Ectodermal cell (in vitro differentiated cells): ENCODE data around the gene PHIP.

Experiments used
- H3K27ac ChIP-seq: 2 replicates; pipeline ENCODE4 v1.7.0; 2013; ENCODE audit warnings: mild to moderate bottlenecking, low read depth, low read length; ENCODE audit not compliant: insufficient read depth, poor library complexity, severe bottlenecking
- H3K27me3 ChIP-seq: 2 replicates; pipeline ENCODE4 v1.7.0; 2013; ENCODE audit warnings: mild to moderate bottlenecking, low read length; ENCODE audit not compliant: insufficient read depth, control insufficient read depth, poor library complexity, severe bottlenecking
- H3K36me3 ChIP-seq: one replicate; pipeline ENCODE4 v1.7.0; 2013; ENCODE audit warnings: low read length; ENCODE audit not compliant: control insufficient read depth, insufficient read depth
- H3K4me1 ChIP-seq: one replicate; pipeline ENCODE4 v1.7.0; 2013; ENCODE audit warnings: low read length; ENCODE audit not compliant: control insufficient read depth, insufficient read depth
- H3K4me3 ChIP-seq: 2 replicates; pipeline ENCODE4 v1.7.0; 2013; ENCODE audit warnings: low read depth, low read length, control low read depth; ENCODE audit not compliant: insufficient read depth
- H3K9me3 ChIP-seq: 2 replicates; pipeline ENCODE4 v1.7.0; 2013; ENCODE audit warnings: mild to moderate bottlenecking, low read length, moderate library complexity; ENCODE audit not compliant: control insufficient read depth
- WGBS, 2 experiments: methylation state at CpG; one replicate each; pipeline ENCODE4 v1.1.7; 2013; ENCODE audit warnings: missing lambda C conversion rate in 2 of 2; 5-methylcytosine and 5-hydroxymethylcytosine counted together

Gene PHIP

GRCh38 chr6:78993955-78994354 lies 84.1 kb downstream of the PHIP start:
- no peak overlapping the region for H3K4me3 ChIP-seq
- no peaks in the 10 kb centered on the region for H3K4me1 ChIP-seq
- H3K27me3 ChIP-seq, result no peaks in the 10 kb centered on the region
- H3K27ac ChIP-seq, result no peak overlapping the region
- H3K36me3 ChIP-seq, result peaks cover 67% of the 10 kb centered on the region
- WGBS, 2 experiments, result 96 to 97% methylated on average over 5 of the region's 5 CpGs
- H3K9me3 ChIP-seq, result no peaks in the 10 kb centered on the region

- WGBS, 2 experiments, result 94 to 100% methylated on average over 1 to 2 of the region's 2 CpGs
- H3K27ac ChIP-seq, result no peak overlapping the region
- H3K9me3 ChIP-seq, result no peaks in the 10 kb centered on the region
- H3K4me1 ChIP-seq, result no peaks in the 10 kb centered on the region
- peaks cover 31% of the 10 kb centered on the region for H3K36me3 ChIP-seq
- no peaks in the 10 kb centered on the region for H3K27me3 ChIP-seq
- H3K4me3 ChIP-seq, result no peak overlapping the region
Observed at GRCh38 chr6:78989191-78989590, 88.9 kb downstream of the PHIP start.

DNA sequence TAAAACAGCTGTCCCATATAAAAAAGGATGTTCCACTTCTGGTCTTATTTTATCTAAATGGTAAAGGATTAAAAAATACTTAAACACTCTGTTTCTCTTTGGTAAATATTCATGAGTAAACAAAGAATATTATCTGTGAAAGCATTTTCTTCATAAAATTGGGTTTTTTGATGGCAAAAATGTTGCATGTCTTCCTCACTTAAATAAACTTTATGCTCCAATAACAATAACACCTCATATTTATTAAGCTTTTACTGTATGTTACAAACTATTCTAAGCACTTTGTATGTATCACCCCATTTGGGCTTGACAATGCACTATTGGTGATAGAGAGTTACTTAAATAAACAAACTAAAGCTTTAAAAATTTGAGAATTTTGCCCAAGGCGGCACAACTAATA lies 91.9 kb downstream of the PHIP start:
- 88 to 100% methylated on average over 1 of the region's 1 CpG for WGBS, 2 experiments
- H3K4me1 ChIP-seq, result no peaks in the 10 kb centered on the region
- H3K27me3 ChIP-seq, result no peaks in the 10 kb centered on the region
- no peak overlapping the region for H3K4me3 ChIP-seq
- H3K9me3 ChIP-seq, result no peaks in the 10 kb centered on the region
- H3K27ac ChIP-seq, result no peak overlapping the region
- H3K36me3 ChIP-seq, result peaks cover 33% of the 10 kb centered on the region

DNA sequence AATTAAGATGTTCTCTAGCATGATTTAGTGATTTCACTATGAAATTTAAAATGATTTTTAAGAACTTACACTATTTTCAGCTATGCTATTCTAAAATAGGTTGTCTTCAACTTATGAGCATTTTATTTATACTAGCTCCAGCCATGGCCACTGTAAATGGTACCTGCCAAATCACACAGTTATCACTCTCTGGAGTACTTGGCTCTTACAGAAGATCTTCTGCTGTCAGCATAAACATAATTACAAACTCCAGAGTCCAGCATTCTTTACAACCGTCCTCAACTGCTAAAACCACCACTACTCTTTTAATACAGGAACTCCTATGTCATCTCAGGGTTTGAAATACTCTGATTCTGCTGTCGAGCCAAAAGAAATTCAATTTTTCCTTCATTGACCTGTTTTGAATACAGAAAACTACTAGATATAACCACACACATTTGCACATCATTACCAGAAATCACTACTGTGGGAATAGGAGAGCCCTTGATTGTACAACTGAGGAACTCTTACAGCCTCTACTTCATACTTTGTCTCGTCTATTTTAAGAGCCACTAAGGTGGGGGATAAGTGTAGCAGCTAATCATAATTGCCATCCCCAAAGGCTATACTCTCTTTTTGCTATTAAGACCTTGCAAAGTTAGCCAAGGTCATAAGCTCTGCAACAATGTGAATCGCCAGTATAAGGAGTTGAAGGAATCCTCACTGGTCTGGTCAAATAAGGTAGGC lies 93.7 kb downstream of the PHIP start:
- Histone ChIP-seq H3K4me1 (no peaks in the 10 kb centered on the region), H3K27me3 (no peaks in the 10 kb centered on the region), H3K36me3 (peaks cover 44% of the 10 kb centered on the region), H3K27ac (no peak overlapping the region), H3K4me3 (no peak overlapping the region), H3K9me3 (no peaks in the 10 kb centered on the region)
- WGBS, 2 experiments, result 92 to 95% methylated on average over 3 to 4 of the region's 4 CpGs

DNA sequence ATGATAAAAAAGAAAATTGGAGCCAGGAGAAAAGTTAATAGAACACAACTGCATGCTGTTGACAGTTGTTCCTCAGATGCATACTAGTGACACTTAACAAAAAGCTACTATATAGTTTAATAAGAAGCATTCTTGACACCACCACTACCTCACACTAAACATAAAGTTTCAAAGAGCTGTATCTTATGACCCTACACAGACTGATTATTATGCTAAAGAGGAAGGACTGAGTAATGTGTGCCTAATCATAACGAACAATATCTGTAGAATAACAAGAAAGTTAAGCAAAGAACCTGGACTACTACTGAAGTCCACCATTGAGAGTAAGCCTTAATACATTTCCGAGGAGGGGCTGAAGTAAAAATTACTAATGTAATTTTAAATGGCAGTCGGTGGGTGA lies 110.9 kb downstream of the PHIP start:
- Histone ChIP-seq H3K4me3 (no peak overlapping the region), H3K36me3 (peaks cover 30% of the 10 kb centered on the region), H3K9me3 (no peaks in the 10 kb centered on the region), H3K4me1 (no peaks in the 10 kb centered on the region), H3K27me3 (no peaks in the 10 kb centered on the region), H3K27ac (no peak overlapping the region)
- 100% methylated on average over 1 to 2 of the region's 3 CpGs for WGBS, 2 experiments

DNA sequence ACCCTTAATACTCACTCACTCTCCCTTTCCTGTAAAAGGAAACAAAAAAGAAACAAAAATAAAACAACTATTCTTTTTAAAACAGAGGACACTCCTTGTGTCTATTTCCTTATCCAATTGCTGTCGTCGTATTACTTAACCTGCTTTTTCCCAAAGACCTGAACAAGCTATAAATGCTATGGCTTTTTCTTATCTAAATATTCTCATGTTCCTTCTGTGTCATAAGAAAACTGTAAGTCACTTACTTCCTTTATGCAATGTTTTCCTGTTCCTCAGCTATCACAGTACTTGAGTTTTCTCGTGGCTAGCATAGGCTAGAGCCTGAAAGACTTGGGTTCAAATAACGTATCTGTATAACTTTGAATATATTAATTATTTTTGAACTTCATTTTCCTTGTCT lies 111.5 kb downstream of the PHIP start:
- 96 to 97% methylated on average over 2 to 4 of the region's 4 CpGs for WGBS, 2 experiments

GRCh38 chr6:78962448-78962847 lies 115.6 kb downstream of the PHIP start:
- Histone ChIP-seq H3K27me3 (no peaks in the 10 kb centered on the region), H3K27ac (no peak overlapping the region), H3K4me1 (no peaks in the 10 kb centered on the region), H3K4me3 (no peak overlapping the region), H3K36me3 (peaks cover 28% of the 10 kb centered on the region), H3K9me3 (no peaks in the 10 kb centered on the region)
- WGBS, 2 experiments, result 100% methylated on average over 1 of the region's 1 CpG; no CpG with 5 or more reads in 1 of the 2 experiments

More for the DNA sequence above, 111.5 kb downstream of the PHIP start:
- Histone ChIP-seq H3K4me1 (no peaks in the 10 kb centered on the region), H3K36me3 (peaks cover 34% of the 10 kb centered on the region), H3K27me3 (no peaks in the 10 kb centered on the region), H3K4me3 (no peak overlapping the region), H3K27ac (no peak overlapping the region), H3K9me3 (no peaks in the 10 kb centered on the region)

GRCh38 chr6:78954740-78955139 lies 123.3 kb downstream of the PHIP start:
- peaks cover 42% of the 10 kb centered on the region for H3K36me3 ChIP-seq
- H3K4me1 ChIP-seq, result no peaks in the 10 kb centered on the region
- no peaks in the 10 kb centered on the region for H3K9me3 ChIP-seq
- no peaks in the 10 kb centered on the region for H3K27me3 ChIP-seq
- no peak overlapping the region for H3K4me3 ChIP-seq
- H3K27ac ChIP-seq, result no peak overlapping the region
- 93 to 100% methylated on average over 3 to 4 of the region's 4 CpGs for WGBS, 2 experiments

- WGBS, 2 experiments, result 92 to 96% methylated on average over 6 to 8 of the region's 8 CpGs
- Histone ChIP-seq H3K4me1 (no peaks in the 10 kb centered on the region), H3K27me3 (no peaks in the 10 kb centered on the region), H3K27ac (no peak overlapping the region), H3K36me3 (peaks cover 50% of the 10 kb centered on the region), H3K4me3 (no peak overlapping the region), H3K9me3 (peaks cover 2% of the 10 kb centered on the region)
Observed at GRCh38 chr6:78953798-78954197, 124.3 kb downstream of the PHIP start.

DNA sequence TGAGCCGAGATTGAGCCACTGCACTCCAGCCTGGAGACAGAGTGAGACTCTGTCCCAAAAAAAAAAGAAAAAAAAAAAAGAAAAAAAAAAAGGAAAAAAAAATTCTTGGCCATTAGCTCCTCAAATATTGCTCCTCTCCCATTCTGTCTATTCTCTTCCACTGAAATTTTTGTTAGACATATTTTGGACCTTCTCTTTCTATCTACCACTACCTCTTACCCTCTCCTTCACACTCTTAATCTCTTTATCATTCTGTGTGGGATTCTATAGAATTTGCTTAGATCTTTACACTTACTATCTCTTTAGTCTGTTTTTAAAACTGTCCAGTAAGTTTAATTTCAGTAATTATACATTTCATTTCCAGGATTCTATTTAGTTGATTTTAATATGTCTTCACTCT lies 125.7 kb downstream of the PHIP start:
- H3K36me3 ChIP-seq, result peaks cover 59% of the 10 kb centered on the region
- H3K27me3 ChIP-seq, result no peaks in the 10 kb centered on the region
- no peak overlapping the region for H3K27ac ChIP-seq
- peaks cover 2% of the 10 kb centered on the region for H3K9me3 ChIP-seq
- H3K4me1 ChIP-seq, result no peaks in the 10 kb centered on the region
- no peak overlapping the region for H3K4me3 ChIP-seq
- WGBS, 2 experiments, result 86 to 100% methylated on average over 1 of the region's 1 CpG
